Brain microvascular endothelial cell (primary cell): ENCODE data around the gene SMYD5.
A peak's percentile ranks its signal among the peaks of the same experiment; 100 is the strongest.

Experiments
- DNase-seq: peaks from one replicate; pipeline ENCODE4 v3.0.0-alpha.2; 2020
- H3K27ac ChIP-seq: fragments of 250-450 bp; sonication (Bioruptor Pico); 2 replicates; pipeline ENCODE4 v1.5.1; 2020; ENCODE audit warnings: mild to moderate bottlenecking, moderate library complexity
- H3K27me3 ChIP-seq: fragments of 250-450 bp; sonication (Bioruptor Pico); replicated peaks from 2 replicates; pipeline ENCODE4 v1.5.1; 2020; ENCODE audit warnings: mild to moderate bottlenecking
- H3K36me3 ChIP-seq: fragments of 250-450 bp; sonication (Bioruptor Pico); replicated peaks from 2 replicates; pipeline ENCODE4 v1.5.1; 2020; ENCODE audit warnings: mild to moderate bottlenecking
- H3K4me3 ChIP-seq: 2 replicates; pipeline ENCODE4 v1.5.1; 2011; ENCODE audit warnings: low read depth, mild to moderate bottlenecking, control low read depth, low read length, moderate library complexity
- CTCF ChIP-seq: IDR thresholded peaks from 2 replicates; pipeline ENCODE4 v1.5.1; 2011; ENCODE audit warnings: low read depth, mild to moderate bottlenecking, moderate library complexity, low read length, control low read depth, inconsistent platforms; ENCODE audit errors: missing control alignments
- in situ Hi-C: cut with HindIII; loops from 2 replicates; pipeline ENCODE4 v1.10.0; 2017; ENCODE audit warnings: low sequenced_read_pairs, low pct_ligation_motif_present

The SMYD5 gene

GRCh38 chr2:73239776-73240175 is 25.7 kb downstream of the SMYD5 start:
- peak overlapping the region; percentile 50 for H3K27ac ChIP-seq
- in situ Hi-C loops = no loop called here
- DNase-seq = peak; percentile 67
- peaks cover 38% of the 10 kb centered on the region for H3K36me3 ChIP-seq
- no peak for TF ChIP-seq CTCF
- H3K4me3 ChIP-seq = no peak overlapping the region
- H3K27me3 ChIP-seq = no peaks in the 10 kb centered on the region

- Histone ChIP-seq H3K27me3 (no peaks in the 10 kb centered on the region), H3K36me3 (peaks cover 74% of the 10 kb centered on the region), H3K4me3 (no peak overlapping the region), H3K27ac (no peak overlapping the region)
- no peak for TF ChIP-seq CTCF
- in situ Hi-C loops = no loop called here
- no peak for DNase-seq
Observed at GRCh38 chr2:73243884-73244570, 30.0 kb downstream of the SMYD5 start.

GRCh38 chr2:73244580-73244979 is 30.5 kb downstream of the SMYD5 start:
- DNase-seq = no peak
- H3K27me3 ChIP-seq = no peaks in the 10 kb centered on the region
- in situ Hi-C loops = no loop called here
- no peak overlapping the region for H3K27ac ChIP-seq
- peaks cover 80% of the 10 kb centered on the region for H3K36me3 ChIP-seq
- H3K4me3 ChIP-seq = no peak overlapping the region
- no peak for TF ChIP-seq CTCF

- DNase-seq = no peak
- H3K27me3 ChIP-seq = no peaks in the 10 kb centered on the region
- TF ChIP-seq CTCF = no peak
- in situ Hi-C loops = no loop called here
- no peak overlapping the region for H3K4me3 ChIP-seq
- H3K27ac ChIP-seq = no peak overlapping the region
- H3K36me3 ChIP-seq = peaks cover 82% of the 10 kb centered on the region
Observed at GRCh38 chr2:73246850-73247249, 32.8 kb downstream of the SMYD5 start.

GRCh38 chr2:73249636-73250035 is 35.6 kb downstream of the SMYD5 start:
- DNase-seq = no peak
- Histone ChIP-seq H3K27ac (no peak overlapping the region), H3K27me3 (no peaks in the 10 kb centered on the region), H3K36me3 (peaks cover 79% of the 10 kb centered on the region), H3K4me3 (no peak overlapping the region)
- in situ Hi-C loops = no loop called here
- no peak for TF ChIP-seq CTCF
